Natural killer cell (primary cell): ENCODE data around the gene PRKG1. TPM values are rescaled to one million over a fixed set of nuclear protein-coding genes. Genes with fewer than 3 reads are reported as not detected.

Source experiments
- ATAC-seq, 3 donors: fragments of 150-1000 bp in 2 of 3; fragments of 200-7000 bp in 1 of 3; cut with Tn5 transposase; 1 replicate in 1 of 3; 2 replicates in 2 of 3; pipeline ENCODE4 v1.10.0; 2021; ENCODE audit warnings: mild to moderate bottlenecking in 2 of 3, moderate library complexity in 2 of 3
- DNase-seq, 2 donors: peaks; one replicate each; pipeline versions ENCODE4 v3.0.0 to v3.0.0-alpha.2; 2013 to 2021; ENCODE audit warnings: mixed read lengths in 1 of 2
- H3K27ac ChIP-seq: one replicate; pipeline ENCODE4 v1.5.1; 2013; ENCODE audit warnings: mild to moderate bottlenecking, low read length
- H3K27me3 ChIP-seq: one replicate; pipeline ENCODE4 v1.6.1; 2013; ENCODE audit warnings: low read length; ENCODE audit not compliant: control insufficient read depth, insufficient read depth
- H3K36me3 ChIP-seq: one replicate; pipeline ENCODE4 v1.6.1; 2013; ENCODE audit warnings: low read length; ENCODE audit not compliant: control insufficient read depth, insufficient read depth
- H3K4me1 ChIP-seq: one replicate; pipeline ENCODE4 v1.6.1; 2013; ENCODE audit warnings: low read length; ENCODE audit not compliant: control insufficient read depth, insufficient read depth
- H3K4me3 ChIP-seq: one replicate; pipeline ENCODE4 v1.5.1; 2013; ENCODE audit warnings: low read length
- H3K9me3 ChIP-seq: one replicate; pipeline ENCODE4 v1.6.1; 2013; ENCODE audit warnings: low read length; ENCODE audit not compliant: control insufficient read depth, insufficient read depth
- H3K27ac Mint-ChIP-seq, 2 donors: one replicate each; pipeline ENCODE4 v1.8.0; 2022; ENCODE audit warnings: mild to moderate bottlenecking in 2 of 2, mixed read lengths in 2 of 2, moderate library complexity in 1 of 2
- H3K27me3 Mint-ChIP-seq, 2 donors: one replicate each; pipeline ENCODE4 v1.8.0; 2022; ENCODE audit warnings: low read depth in 2 of 2, mixed read lengths in 2 of 2
- H3K36me3 Mint-ChIP-seq: one replicate; pipeline ENCODE4 v1.8.0; 2022; ENCODE audit warnings: mixed read lengths
- H3K4me1 Mint-ChIP-seq, 2 donors: one replicate each; pipeline ENCODE4 v1.8.0; 2022; ENCODE audit warnings: mixed read lengths in 2 of 2
- H3K4me3 Mint-ChIP-seq: one replicate; pipeline ENCODE4 v1.8.0; 2022; ENCODE audit warnings: mild to moderate bottlenecking, moderate library complexity, mixed read lengths
- H3K9me3 Mint-ChIP-seq, 2 donors: one replicate each; pipeline ENCODE4 v1.8.0; 2022; ENCODE audit warnings: mixed read lengths in 2 of 2
- CTCF ChIP-seq: fragments of 200-600 bp; IDR thresholded peaks from one replicate; pipeline ENCODE4 v1.8.0; 2022; ENCODE audit warnings: antibody characterized with exemption
- WGBS: methylation state at CpG from one replicate; pipeline ENCODE4 v1.1.7; 2013; ENCODE audit warnings: missing lambda C conversion rate; ENCODE audit not compliant: insufficient coverage; 5-methylcytosine and 5-hydroxymethylcytosine counted together
- intact Hi-C: fragments of 100-400 bp; cut with micrococcal nuclease; formaldehyde crosslinking; loops from one replicate; pipeline ENCODE4 v1.14.2; 2022
- total RNA-seq, 4 donors: library from RNA; stranded (reverse); fragments of 120-200 nt in 1 of 4; gene quantifications; one replicate each; pipeline versions ENCODE4 v1.2.3 to v1.2.4, GENCODE V29; 2013 to 2022

The PRKG1 gene
- total RNA-seq, 3 donors from 2014 or later (not counting 1 experiment from before 2014, with no cell fraction given) = 0.23 to 0.41 (median 0.35) TPM

- Mint-ChIP-seq H3K4me1 (no peaks in the 10 kb centered on the region), H3K9me3 (peaks cover 0 to 2% of the 10 kb centered on the region in 2 donors), H3K4me3 (no peak overlapping the region), H3K27ac (no peak overlapping the region), H3K27me3 (no peaks in the 10 kb centered on the region), H3K36me3 (no peaks in the 10 kb centered on the region)
- H3K27ac ChIP-seq = no peak overlapping the region
- TF ChIP-seq CTCF = no peak
- H3K27me3 ChIP-seq = peaks cover 2% of the 10 kb centered on the region
- H3K36me3 ChIP-seq = no peaks in the 10 kb centered on the region
- no peaks in the 10 kb centered on the region for H3K9me3 ChIP-seq
- no peak overlapping the region for H3K4me3 ChIP-seq
- H3K4me1 ChIP-seq = no peaks in the 10 kb centered on the region
- intact Hi-C loops = no loop called here
- DNase-seq = no peak
- no peak for ATAC-seq
- no CpG with 5 or more reads among the region's 2 CpGs for WGBS
Measured at GRCh38 chr10:51821045-51821444, 746.8 kb downstream of the PRKG1 start.

- ATAC-seq = no peak
- no peak overlapping the region for H3K4me3 Mint-ChIP-seq
- H3K4me1 Mint-ChIP-seq = no peaks in the 10 kb centered on the region
Measured at GRCh38 chr10:51821745-51822144, 747.5 kb downstream of the PRKG1 start.

GRCh38 chr10:51832652-51833383, 758.5 kb downstream of the PRKG1 start:
- ATAC-seq (no peak), DNase-seq (no peak)
- peaks cover 2 to 9% of the 10 kb centered on the region in 2 donors for H3K9me3 Mint-ChIP-seq
- TF ChIP-seq CTCF = no peak
- H3K4me3 ChIP-seq = no peak overlapping the region
- H3K27me3 ChIP-seq = no peaks in the 10 kb centered on the region
- no peaks in the 10 kb centered on the region for H3K36me3 ChIP-seq
- H3K36me3 Mint-ChIP-seq = no peaks in the 10 kb centered on the region
- no peaks in the 10 kb centered on the region for H3K4me1 Mint-ChIP-seq
- no peaks in the 10 kb centered on the region for H3K9me3 ChIP-seq
- intact Hi-C loops = no loop called here
- H3K4me3 Mint-ChIP-seq = no peak overlapping the region
- H3K4me1 ChIP-seq = no peaks in the 10 kb centered on the region
- no peak overlapping the region for H3K27ac Mint-ChIP-seq
- H3K27me3 Mint-ChIP-seq = no peaks in the 10 kb centered on the region
- 69% methylated on average over 7 of the region's 7 CpGs for WGBS
- H3K27ac ChIP-seq = no peak overlapping the region

More at GRCh38 chr10:51821745-51822144, 747.5 kb downstream of the PRKG1 start:
- Histone ChIP-seq H3K27ac (no peak overlapping the region), H3K36me3 (no peaks in the 10 kb centered on the region), H3K27me3 (peaks cover 2% of the 10 kb centered on the region), H3K4me1 (no peaks in the 10 kb centered on the region), H3K9me3 (no peaks in the 10 kb centered on the region), H3K4me3 (no peak overlapping the region)
- peaks cover 0 to 2% of the 10 kb centered on the region in 2 donors for H3K9me3 Mint-ChIP-seq
- no peaks in the 10 kb centered on the region for H3K36me3 Mint-ChIP-seq
- intact Hi-C loops = no loop called here
- TF ChIP-seq CTCF = no peak
- no peak for DNase-seq
- H3K27me3 Mint-ChIP-seq = no peaks in the 10 kb centered on the region
- no peak overlapping the region for H3K27ac Mint-ChIP-seq

GRCh38 chr10:51834548-51834947, 760.3 kb downstream of the PRKG1 start:
- no peaks in the 10 kb centered on the region for H3K4me1 ChIP-seq
- no peak for TF ChIP-seq CTCF
- intact Hi-C loops = no loop called here
- no peak overlapping the region for H3K27ac ChIP-seq
- WGBS = 89% methylated on average over 1 of the region's 1 CpG
- no peak overlapping the region for H3K4me3 Mint-ChIP-seq
- no peaks in the 10 kb centered on the region for H3K4me1 Mint-ChIP-seq
- peaks cover 2 to 6% of the 10 kb centered on the region in 2 donors for H3K9me3 Mint-ChIP-seq
- DNase-seq (no peak), ATAC-seq (no peak)
- no peak overlapping the region for H3K4me3 ChIP-seq
- H3K36me3 Mint-ChIP-seq = no peaks in the 10 kb centered on the region
- H3K36me3 ChIP-seq = no peaks in the 10 kb centered on the region
- H3K27me3 Mint-ChIP-seq = no peaks in the 10 kb centered on the region
- H3K27ac Mint-ChIP-seq = no peak overlapping the region
- no peaks in the 10 kb centered on the region for H3K27me3 ChIP-seq
- no peaks in the 10 kb centered on the region for H3K9me3 ChIP-seq
